ENCODE measurements around the gene CGNL1.

CGNL1 gene

GRCh38 chr15:57547243-57547755 is 171.0 kb downstream of the CGNL1 start:
- no peak for TF ChIP-seq FOXP2 (optimal IDR thresholded peaks at IDR 0.05; ENCODE audit: borderline replicate concordance, extremely low read depth, extremely low read length, insufficient read depth)
- TF ChIP-seq TAF1 (IDR thresholded peaks at IDR 0.05; ENCODE audit: borderline replicate concordance, insufficient read depth, low read length), result no peak
- TF ChIP-seq SIN3A (IDR thresholded peaks at IDR 0.05; ENCODE audit: borderline replicate concordance, insufficient read depth, low read length), result no peak
- no peak for TF ChIP-seq REST (IDR thresholded peaks at IDR 0.05; ENCODE audit: insufficient read depth in 1 of 2, low read depth in 2 of 2, low read length in 2 of 2)
- TF ChIP-seq POLR2AphosphoS5 (IDR thresholded peaks at IDR 0.05; ENCODE audit: low read depth, low read length), result no peak

GRCh38 chr15:57548351-57548750 is 172.0 kb downstream of the CGNL1 start:
- TF ChIP-seq REST (IDR thresholded peaks at IDR 0.05; ENCODE audit: insufficient read depth in 1 of 2, low read depth in 2 of 2, low read length in 2 of 2) (no peak), POLR2AphosphoS5 (IDR thresholded peaks at IDR 0.05; ENCODE audit: low read depth, low read length) (no peak), TAF1 (IDR thresholded peaks at IDR 0.05; ENCODE audit: borderline replicate concordance, insufficient read depth, low read length) (no peak), FOXP2 (optimal IDR thresholded peaks at IDR 0.05; ENCODE audit: borderline replicate concordance, extremely low read depth, extremely low read length, insufficient read depth) (no peak), SIN3A (IDR thresholded peaks at IDR 0.05; ENCODE audit: borderline replicate concordance, insufficient read depth, low read length) (no peak)

GRCh38 chr15:57548835-57549234 is 172.5 kb downstream of the CGNL1 start:
- TF ChIP-seq FOXP2 (optimal IDR thresholded peaks at IDR 0.05; ENCODE audit: borderline replicate concordance, extremely low read depth, extremely low read length, insufficient read depth), result no peak
- TF ChIP-seq POLR2AphosphoS5 (IDR thresholded peaks at IDR 0.05; ENCODE audit: low read depth, low read length), result no peak
- TF ChIP-seq TAF1 (IDR thresholded peaks at IDR 0.05; ENCODE audit: borderline replicate concordance, insufficient read depth, low read length), result no peak
- TF ChIP-seq SIN3A (IDR thresholded peaks at IDR 0.05; ENCODE audit: borderline replicate concordance, insufficient read depth, low read length), result no peak
- TF ChIP-seq REST (IDR thresholded peaks at IDR 0.05; ENCODE audit: insufficient read depth in 1 of 2, low read depth in 2 of 2, low read length in 2 of 2), result no peak

- TF ChIP-seq TAF1 (IDR thresholded peaks at IDR 0.05; ENCODE audit: borderline replicate concordance, insufficient read depth, low read length), result no peak
- no peak for TF ChIP-seq FOXP2 (optimal IDR thresholded peaks at IDR 0.05; ENCODE audit: borderline replicate concordance, extremely low read depth, extremely low read length, insufficient read depth)
- no peak for TF ChIP-seq REST (IDR thresholded peaks at IDR 0.05; ENCODE audit: insufficient read depth in 1 of 2, low read depth in 2 of 2, low read length in 2 of 2)
- no peak for TF ChIP-seq POLR2AphosphoS5 (IDR thresholded peaks at IDR 0.05; ENCODE audit: low read depth, low read length)
- TF ChIP-seq SIN3A (IDR thresholded peaks at IDR 0.05; ENCODE audit: borderline replicate concordance, insufficient read depth, low read length), result no peak
These were observed 173.6 kb downstream of the CGNL1 start for GRCh38 chr15:57549935-57550334.

- TF ChIP-seq FOXP2 (optimal IDR thresholded peaks at IDR 0.05; ENCODE audit: borderline replicate concordance, extremely low read depth, extremely low read length, insufficient read depth) (no peak), POLR2AphosphoS5 (IDR thresholded peaks at IDR 0.05; ENCODE audit: low read depth, low read length) (no peak), SIN3A (IDR thresholded peaks at IDR 0.05; ENCODE audit: borderline replicate concordance, insufficient read depth, low read length) (no peak), REST (IDR thresholded peaks at IDR 0.05; ENCODE audit: insufficient read depth in 1 of 2, low read depth in 2 of 2, low read length in 2 of 2) (no peak), TAF1 (IDR thresholded peaks at IDR 0.05; ENCODE audit: borderline replicate concordance, insufficient read depth, low read length) (no peak)
These were observed 174.3 kb downstream of the CGNL1 start for GRCh38 chr15:57550640-57551039.
